Muscle layer of colon (tissue), 2 donors: ENCODE data around the gene PGRMC2.

Experiments
- H3K27ac ChIP-seq: one replicate; pipeline ENCODE4 v1.7.0; 2013; ENCODE audit warnings: low read depth, mild to moderate bottlenecking, low read length, moderate library complexity
- H3K27me3 ChIP-seq, 2 donors: one replicate each; pipeline ENCODE4 v1.7.0; 2013; ENCODE audit warnings: low read length in 2 of 2, mild to moderate bottlenecking in 2 of 2; ENCODE audit not compliant: insufficient read depth in 2 of 2, control insufficient read depth in 1 of 2
- H3K36me3 ChIP-seq: one replicate; pipeline ENCODE4 v1.7.0; 2013; ENCODE audit warnings: mild to moderate bottlenecking, low read length; ENCODE audit not compliant: insufficient read depth
- H3K4me1 ChIP-seq: one replicate; pipeline ENCODE4 v1.7.0; 2013; ENCODE audit warnings: mild to moderate bottlenecking, low read length; ENCODE audit not compliant: insufficient read depth
- H3K4me3 ChIP-seq, 2 donors: one replicate each; pipeline ENCODE4 v1.7.0; 2013; ENCODE audit warnings: low read length in 2 of 2, low read depth in 1 of 2, mild to moderate bottlenecking in 1 of 2, moderate library complexity in 1 of 2
- H3K9ac ChIP-seq: one replicate; pipeline ENCODE4 v1.7.0; 2013; ENCODE audit warnings: low read length
- H3K9me3 ChIP-seq: one replicate; pipeline ENCODE4 v1.7.0; 2013; ENCODE audit warnings: mild to moderate bottlenecking, low read length
- donor health status: abdominal sarcoma.
- donor health status: Adenocarcinoma of cecum.

PGRMC2 gene, protein sequence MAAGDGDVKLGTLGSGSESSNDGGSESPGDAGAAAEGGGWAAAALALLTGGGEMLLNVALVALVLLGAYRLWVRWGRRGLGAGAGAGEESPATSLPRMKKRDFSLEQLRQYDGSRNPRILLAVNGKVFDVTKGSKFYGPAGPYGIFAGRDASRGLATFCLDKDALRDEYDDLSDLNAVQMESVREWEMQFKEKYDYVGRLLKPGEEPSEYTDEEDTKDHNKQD

DNA sequence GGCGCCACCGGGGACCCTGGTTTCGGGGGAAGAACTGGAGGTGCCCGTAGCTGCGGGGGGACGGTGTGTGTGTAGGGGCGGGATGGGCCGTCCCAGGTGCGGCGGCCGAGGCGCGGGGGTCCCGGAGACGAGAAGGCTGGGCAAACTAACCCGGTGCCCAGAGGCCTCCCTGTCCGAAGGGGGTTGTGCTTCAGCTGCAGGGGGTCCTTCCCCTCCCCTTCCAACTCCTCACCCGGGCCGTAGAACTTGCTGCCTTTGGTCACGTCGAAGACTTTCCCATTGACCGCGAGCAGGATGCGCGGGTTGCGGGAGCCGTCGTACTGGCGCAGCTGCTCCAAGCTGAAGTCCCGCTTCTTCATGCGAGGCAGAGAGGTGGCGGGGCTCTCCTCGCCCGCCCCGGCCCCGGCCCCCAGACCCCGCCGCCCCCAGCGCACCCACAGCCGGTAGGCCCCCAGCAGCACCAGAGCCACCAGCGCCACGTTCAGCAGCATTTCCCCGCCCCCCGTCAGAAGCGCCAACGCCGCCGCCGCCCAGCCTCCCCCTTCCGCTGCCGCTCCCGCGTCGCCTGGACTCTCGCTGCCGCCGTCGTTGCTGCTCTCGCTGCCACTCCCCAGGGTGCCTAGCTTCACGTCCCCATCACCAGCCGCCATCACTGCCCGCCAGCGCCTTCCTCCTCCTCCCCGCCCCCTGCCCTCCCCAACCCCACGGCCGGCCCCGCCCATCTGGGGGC lies at the start of gene PGRMC2:
Gene PGRMC2 (minus strand): TSS at position 673 of the 730 bp plus-strand sequence. CDS start 23 bp downstream, at position 650.
- Histone ChIP-seq H3K36me3 (no peaks in the 10 kb centered on the region), H3K27me3 (no peaks in the 10 kb centered on the region), H3K9ac (peak within 1 kb of the TSS; percentile 29), H3K4me1 (peaks cover 24% of the 10 kb centered on the region), H3K9me3 (no peaks in the 10 kb centered on the region), H3K27ac (peak within 1 kb of the TSS; percentile 99), H3K4me3 (peak within 1 kb of the TSS; percentile 69 to 89)

DNA sequence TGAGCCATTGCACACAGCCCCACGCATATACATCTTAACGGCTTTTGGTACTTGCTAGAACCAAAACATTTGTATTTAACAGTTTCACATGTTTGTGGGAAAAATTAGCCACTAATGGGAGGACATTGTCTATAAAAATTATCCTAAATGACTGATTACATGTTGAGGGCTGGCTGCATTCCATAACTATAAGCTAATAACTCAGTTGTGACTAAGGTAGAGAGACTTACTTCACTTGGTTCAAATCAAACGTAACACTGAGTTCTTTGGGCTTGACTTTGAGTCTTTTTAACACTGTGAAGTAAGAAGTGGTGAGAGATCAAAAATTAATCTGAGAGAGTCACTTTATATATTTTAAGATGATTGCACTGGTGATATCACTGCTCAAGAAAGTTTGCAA lies 47.9 kb upstream of the PGRMC2 start:
- Histone ChIP-seq H3K4me3 (no peak overlapping the region), H3K4me1 (no peaks in the 10 kb centered on the region), H3K9ac (no peak overlapping the region), H3K27ac (no peak overlapping the region), H3K27me3 (no peaks in the 10 kb centered on the region), H3K36me3 (no peaks in the 10 kb centered on the region), H3K9me3 (no peaks in the 10 kb centered on the region)

DNA sequence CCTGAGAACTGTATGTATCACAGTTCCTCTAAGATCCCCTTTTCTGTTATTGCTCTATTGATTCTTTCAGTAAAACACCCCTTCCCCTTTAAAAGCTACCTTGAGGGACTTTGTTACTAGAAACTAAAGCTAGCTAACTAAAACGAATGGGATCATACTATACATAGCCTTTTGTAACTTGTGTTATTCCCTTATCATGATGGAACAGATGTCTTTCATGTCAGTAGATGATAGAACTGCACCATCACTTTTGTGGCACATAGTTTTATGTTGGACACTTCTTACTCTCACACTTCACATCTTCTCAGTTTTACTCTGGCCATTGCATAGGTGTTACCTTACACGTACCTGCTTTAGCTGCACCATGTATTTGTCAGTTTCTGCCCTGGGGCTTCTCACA lies 46.6 kb upstream of the PGRMC2 start:
- Histone ChIP-seq H3K27ac (no peak overlapping the region), H3K36me3 (no peaks in the 10 kb centered on the region), H3K4me1 (no peaks in the 10 kb centered on the region), H3K27me3 (no peaks in the 10 kb centered on the region), H3K9ac (no peak overlapping the region), H3K9me3 (no peaks in the 10 kb centered on the region), H3K4me3 (no peak overlapping the region)

DNA sequence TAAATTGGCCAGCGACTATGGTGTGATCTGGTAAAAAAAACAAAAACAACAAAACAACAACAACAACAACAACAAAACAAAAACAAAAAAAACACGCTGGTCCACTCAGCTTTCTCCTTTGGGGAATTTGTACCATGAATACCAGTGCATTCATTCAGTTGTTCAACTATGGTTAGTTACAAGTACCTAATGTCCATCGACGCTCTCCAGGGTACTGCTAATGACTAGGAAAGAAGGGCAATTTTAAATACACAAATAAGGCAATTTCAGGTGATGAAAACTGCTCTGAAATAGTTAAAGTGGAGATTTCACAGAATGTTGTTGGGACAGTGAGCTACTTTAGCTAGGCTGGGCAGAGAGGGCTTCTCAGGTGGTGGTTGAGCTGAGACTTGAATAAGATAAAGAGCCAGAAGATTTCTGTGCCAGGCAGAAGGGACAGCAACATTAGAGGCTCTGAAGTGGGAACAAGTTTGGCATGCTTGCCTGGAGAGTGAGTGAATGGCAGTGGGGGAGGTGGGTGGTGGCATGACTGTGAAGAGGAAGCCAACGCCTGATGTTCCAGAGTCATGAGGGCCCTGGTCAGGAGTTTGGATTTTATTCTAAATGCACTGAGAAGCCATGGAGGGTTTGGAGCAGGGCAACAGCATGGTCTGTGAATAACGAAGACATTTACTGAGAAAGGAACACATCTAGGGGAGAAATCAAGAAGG lies 45.9 kb upstream of the PGRMC2 start:
- Histone ChIP-seq H3K27ac (no peak overlapping the region), H3K27me3 (no peaks in the 10 kb centered on the region), H3K36me3 (no peaks in the 10 kb centered on the region), H3K4me1 (no peaks in the 10 kb centered on the region), H3K9ac (no peak overlapping the region), H3K9me3 (no peaks in the 10 kb centered on the region), H3K4me3 (no peak overlapping the region)

DNA sequence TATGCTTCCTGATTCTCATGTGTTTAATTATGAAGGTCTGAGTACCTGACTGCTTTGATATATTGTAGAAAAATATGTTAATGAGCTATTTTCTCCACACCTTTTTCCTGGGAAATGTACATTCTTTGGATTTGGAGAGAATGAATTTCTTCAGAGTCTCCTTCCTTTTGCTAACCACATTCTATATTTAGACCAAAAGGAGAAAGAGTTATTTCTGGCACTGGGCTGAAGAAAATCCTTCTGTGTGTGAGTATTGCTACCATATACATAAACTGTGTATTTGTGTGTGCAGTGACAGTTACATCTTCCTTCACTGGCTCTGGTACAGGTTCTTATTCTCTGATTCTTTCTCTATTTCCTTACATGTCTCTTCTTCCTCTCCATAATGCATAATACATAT lies 44.5 kb upstream of the PGRMC2 start:
- Histone ChIP-seq H3K4me3 (no peak overlapping the region), H3K9me3 (no peaks in the 10 kb centered on the region), H3K4me1 (no peaks in the 10 kb centered on the region), H3K36me3 (no peaks in the 10 kb centered on the region), H3K27me3 (no peaks in the 10 kb centered on the region), H3K9ac (no peak overlapping the region), H3K27ac (no peak overlapping the region)

DNA sequence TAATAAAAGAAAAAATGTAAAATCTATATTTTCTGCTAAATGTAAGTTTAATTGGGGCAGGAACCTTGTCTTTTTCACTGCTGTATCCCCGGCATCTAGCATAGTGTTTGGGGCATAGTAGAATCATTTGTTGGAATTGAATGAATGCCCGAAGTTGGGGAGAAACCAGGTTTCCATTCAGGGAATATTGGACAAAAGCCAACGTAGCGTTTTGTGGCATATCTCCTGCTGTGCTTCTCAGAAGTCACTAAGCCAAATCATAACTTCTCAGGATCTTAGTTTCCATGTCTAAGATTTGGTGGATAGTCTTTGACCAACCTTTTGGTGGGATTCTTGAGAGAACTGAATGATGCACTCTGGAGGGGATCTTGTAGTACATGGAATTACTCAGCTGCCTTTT lies 42.0 kb upstream of the PGRMC2 start:
- H3K4me1 ChIP-seq, result no peaks in the 10 kb centered on the region
- no peak overlapping the region for H3K27ac ChIP-seq
- no peaks in the 10 kb centered on the region for H3K36me3 ChIP-seq
- H3K4me3 ChIP-seq, result no peak overlapping the region
- no peaks in the 10 kb centered on the region for H3K9me3 ChIP-seq
- no peaks in the 10 kb centered on the region for H3K27me3 ChIP-seq
- H3K9ac ChIP-seq, result no peak overlapping the region

DNA sequence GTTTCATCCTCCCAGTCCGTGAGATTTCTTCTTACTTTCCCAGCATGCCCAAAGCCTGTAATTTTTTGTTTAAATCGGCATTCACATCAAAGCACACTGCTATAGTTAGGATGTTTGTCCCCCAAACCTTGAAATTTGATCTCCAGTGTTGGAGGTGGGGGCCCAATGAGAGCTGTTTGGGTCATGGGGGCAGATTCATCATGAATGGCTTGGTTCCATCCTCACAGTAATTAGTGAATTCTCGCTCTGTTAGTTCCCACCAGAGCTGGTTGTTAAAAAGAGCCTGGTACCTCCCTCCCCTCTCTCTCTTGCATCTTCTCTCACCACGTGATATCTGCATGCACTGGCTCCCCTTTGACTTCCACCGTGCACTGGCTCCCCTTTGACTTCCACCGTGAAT lies 40.5 kb upstream of the PGRMC2 start:
- H3K27me3 ChIP-seq, result no peaks in the 10 kb centered on the region
- no peaks in the 10 kb centered on the region for H3K36me3 ChIP-seq
- H3K27ac ChIP-seq, result no peak overlapping the region
- no peaks in the 10 kb centered on the region for H3K9me3 ChIP-seq
- no peak overlapping the region for H3K9ac ChIP-seq
- no peak overlapping the region for H3K4me3 ChIP-seq
- H3K4me1 ChIP-seq, result no peaks in the 10 kb centered on the region

DNA sequence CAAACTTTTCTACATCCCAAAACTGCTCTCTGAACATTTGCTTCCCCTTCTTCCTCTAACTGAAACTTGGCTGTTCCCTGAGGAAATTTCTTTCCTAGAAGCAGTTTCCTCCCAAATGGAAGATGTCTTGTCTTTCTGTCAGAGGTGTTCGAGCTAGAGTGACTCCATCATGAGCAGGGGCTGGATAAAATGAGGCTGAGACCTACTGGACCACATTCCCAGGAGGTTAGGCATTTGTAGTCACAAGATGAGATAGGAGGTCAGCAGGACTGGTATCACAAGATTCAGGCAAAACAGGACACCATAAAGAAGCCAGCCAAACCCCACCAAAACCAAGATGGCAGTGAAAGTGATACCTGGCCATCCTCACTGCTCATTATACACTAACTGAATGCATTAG lies 35.8 kb upstream of the PGRMC2 start:
- Histone ChIP-seq H3K36me3 (no peaks in the 10 kb centered on the region), H3K4me3 (no peak overlapping the region), H3K4me1 (no peaks in the 10 kb centered on the region), H3K27me3 (no peaks in the 10 kb centered on the region), H3K9me3 (no peaks in the 10 kb centered on the region), H3K9ac (no peak overlapping the region), H3K27ac (no peak overlapping the region)

DNA sequence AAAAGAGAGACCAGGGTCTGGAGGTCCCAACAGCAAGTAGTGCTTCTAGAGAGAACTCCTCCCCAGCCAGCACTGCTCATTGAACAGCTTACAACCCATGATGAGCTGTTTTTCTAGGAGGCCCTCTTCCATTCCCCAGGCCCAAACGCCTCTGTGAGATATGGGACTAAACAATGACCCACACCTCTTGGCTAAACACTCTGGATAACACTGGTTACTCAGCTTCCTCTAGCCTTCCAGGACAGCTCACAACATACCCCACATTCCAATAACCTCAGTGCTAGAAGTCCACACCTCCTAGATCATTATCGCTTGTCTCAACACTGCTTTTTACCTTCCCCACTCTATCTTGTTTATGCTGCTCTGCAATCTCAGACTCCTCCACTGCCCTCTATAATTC lies 35.4 kb upstream of the PGRMC2 start:
- Histone ChIP-seq H3K27me3 (no peaks in the 10 kb centered on the region), H3K4me1 (no peaks in the 10 kb centered on the region), H3K9me3 (no peaks in the 10 kb centered on the region), H3K9ac (no peak overlapping the region), H3K27ac (no peak overlapping the region), H3K36me3 (no peaks in the 10 kb centered on the region), H3K4me3 (no peak overlapping the region)

DNA sequence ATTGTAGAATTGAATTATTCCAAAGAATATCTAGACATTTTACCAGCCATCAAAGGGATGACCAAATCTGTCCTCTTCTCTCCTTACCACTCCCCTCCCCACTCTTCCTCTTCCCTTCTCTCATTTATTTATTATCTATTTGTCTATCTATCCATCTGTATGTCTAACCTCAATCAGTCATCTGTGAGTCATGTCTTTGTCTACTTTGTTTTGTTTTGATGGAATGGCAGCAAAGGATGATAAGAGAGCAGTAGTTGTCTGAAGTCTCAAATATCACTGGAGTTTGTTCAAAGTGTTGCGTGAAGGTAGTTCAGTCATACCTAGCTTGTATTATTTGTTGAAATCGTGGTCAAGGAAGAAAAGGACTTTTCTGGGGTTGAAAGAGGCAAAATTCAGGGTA lies 34.7 kb upstream of the PGRMC2 start:
- no peaks in the 10 kb centered on the region for H3K4me1 ChIP-seq
- H3K4me3 ChIP-seq, result no peak overlapping the region
- no peak overlapping the region for H3K27ac ChIP-seq
- no peaks in the 10 kb centered on the region for H3K36me3 ChIP-seq
- H3K9ac ChIP-seq, result no peak overlapping the region
- H3K27me3 ChIP-seq, result no peaks in the 10 kb centered on the region
- H3K9me3 ChIP-seq, result no peaks in the 10 kb centered on the region

DNA sequence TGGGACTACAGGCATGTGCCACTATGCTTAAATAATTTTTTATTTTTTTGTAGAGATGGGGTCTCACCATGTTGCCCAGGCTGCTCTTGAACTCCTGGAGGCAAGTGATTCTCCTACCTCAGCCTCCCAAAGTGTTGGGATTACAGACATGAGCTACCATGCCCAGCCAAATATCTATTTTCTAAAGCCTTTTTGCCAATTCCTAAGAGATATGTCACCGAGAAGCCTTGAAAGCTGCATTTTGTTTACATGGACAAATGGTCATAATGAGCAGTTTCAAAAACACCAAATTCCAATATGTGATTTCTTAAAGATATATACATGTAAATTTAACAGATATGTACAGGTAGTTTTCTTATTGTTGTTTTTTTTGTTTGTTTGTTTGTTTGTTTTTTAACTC lies 33.0 kb upstream of the PGRMC2 start:
- Histone ChIP-seq H3K4me1 (no peaks in the 10 kb centered on the region), H3K9ac (no peak overlapping the region), H3K9me3 (no peaks in the 10 kb centered on the region), H3K4me3 (no peak overlapping the region), H3K36me3 (no peaks in the 10 kb centered on the region), H3K27me3 (no peaks in the 10 kb centered on the region), H3K27ac (no peak overlapping the region)
